Measurements from ENCODE around the gene SLC46A2.

The SLC46A2 gene

GRCh38 chr9:112858005-112858404 is 32.7 kb downstream of the SLC46A2 start:
- DNase-seq (ENCODE audit: low read depth in 3 of 3) = no peak

DNA sequence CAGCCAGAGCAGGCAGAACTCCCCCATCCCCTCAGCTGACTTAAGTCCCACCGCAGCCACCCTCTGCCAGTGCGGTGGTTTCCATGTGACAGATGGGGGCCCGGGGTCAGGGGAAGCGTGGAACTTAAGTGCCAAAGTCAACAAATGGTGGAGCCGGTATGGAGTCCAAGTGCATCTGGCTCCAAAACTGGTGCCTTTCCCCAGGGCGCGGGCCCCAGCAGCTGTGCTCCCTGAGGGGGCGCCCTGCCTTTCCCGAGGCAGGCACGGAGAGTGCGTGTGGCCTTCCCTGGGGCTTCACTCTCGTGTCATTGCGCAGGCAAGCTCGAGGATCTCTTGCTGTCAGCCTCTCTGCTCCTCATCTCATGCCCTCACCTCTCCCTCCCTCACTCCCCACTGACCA is 33.8 kb downstream of the SLC46A2 start:
- no peak for DNase-seq (ENCODE audit: low read depth in 3 of 3)

DNA sequence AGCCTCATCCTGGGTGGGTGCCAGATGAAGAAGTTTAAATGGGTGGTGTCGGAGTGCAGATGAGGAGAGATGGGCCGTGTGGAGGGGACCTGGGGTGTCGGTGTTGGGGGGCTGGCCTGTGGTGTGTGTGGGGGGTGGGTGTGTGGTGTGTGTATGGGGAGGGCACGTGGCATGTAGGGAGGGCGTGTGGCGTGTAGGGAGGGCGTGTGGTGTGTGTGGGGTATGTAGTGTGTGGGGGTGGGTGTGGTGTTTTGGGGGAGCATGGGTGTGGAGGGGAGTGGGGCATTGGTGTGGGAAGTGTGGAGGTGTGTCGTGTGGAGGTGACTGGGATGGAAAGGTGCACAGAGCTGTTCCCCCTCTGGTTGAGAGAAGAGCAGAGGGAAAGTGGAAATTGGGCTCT is 34.5 kb downstream of the SLC46A2 start:
- DNase-seq (ENCODE audit: low read depth in 3 of 3) = no peak

DNA sequence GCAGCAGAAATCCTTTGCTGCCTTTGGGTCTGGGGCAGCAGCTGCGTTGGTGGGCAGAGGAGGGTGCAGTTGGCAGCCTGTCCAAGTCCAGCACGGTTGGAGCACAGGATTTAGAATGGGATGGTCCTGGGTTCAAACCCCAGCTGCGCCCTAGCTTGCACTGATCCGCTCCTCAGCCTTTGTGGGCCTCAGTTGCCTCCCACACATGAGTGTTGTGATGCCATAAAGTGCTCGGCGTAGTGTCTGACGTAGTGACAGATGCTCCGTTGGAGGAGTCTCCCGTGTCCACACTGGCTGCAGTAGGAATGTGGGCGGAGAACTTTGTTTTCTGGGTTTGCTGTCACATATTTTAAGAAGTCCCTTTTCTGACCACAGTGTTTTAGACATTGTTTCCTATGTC is 36.0 kb downstream of the SLC46A2 start:
- DNase-seq (ENCODE audit: low read depth in 3 of 3) = no peak

GRCh38 chr9:112853882-112854585 is 36.6 kb downstream of the SLC46A2 start:
- no peak for DNase-seq (ENCODE audit: low read depth in 3 of 3)

GRCh38 chr9:112852741-112853504 is 37.8 kb downstream of the SLC46A2 start:
- DNase-seq (ENCODE audit: low read depth in 3 of 3) = no peak

DNA sequence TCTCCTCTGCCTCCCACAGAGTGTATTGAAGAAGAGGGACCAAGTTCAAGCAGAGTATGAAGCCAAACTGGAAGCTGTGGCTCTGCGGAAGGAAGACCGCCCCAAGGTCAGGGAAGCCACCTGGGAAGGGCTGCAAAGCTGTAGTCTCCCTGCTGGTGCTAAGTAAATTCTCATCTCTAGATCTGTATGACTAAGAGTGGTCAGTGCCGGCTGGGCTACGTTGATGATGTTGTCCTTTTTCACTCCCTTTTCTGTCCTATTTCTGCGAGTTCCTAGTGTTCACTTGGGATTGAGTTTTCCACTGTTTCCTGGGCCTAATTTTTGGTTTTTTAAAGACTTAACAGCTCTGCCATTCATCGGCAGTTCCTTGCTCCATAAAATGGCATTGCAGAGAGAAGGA is 39.8 kb downstream of the SLC46A2 start:
- DNase-seq (ENCODE audit: low read depth in 3 of 3) = no peak

DNA sequence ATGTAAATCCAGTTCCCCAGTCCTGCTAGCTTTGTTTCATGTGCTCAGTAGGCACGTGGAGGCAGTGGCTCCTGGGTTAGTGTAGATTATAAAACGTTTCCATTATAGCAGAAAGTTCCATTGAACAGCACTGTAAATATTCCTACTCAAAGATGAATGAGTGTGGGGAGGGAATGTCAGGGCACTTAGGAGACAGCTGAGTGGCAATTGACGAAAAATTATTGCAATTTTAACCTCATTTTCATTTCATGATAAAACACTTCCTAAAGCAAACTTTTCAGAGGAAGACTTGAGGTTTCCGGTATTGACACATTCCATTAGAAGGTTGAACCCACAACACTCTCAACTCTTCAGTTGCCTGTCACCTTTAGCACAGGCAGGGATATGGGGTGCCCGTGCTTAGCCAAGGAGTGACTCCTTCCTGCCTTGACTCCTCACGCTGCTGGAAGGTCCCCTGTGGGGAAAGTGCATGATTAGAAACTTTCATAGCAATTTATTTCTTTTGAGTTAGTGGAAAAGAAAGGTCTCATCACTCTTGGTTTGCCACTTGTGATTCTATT is 41.2 kb downstream of the SLC46A2 start:
- DNase-seq (ENCODE audit: low read depth in 3 of 3) = no peak

- no peak for DNase-seq (ENCODE audit: low read depth in 3 of 3)
These were observed 42.1 kb downstream of the SLC46A2 start for GRCh38 chr9:112848316-112849151.

- DNase-seq (ENCODE audit: low read depth in 3 of 3) = no peak
These were observed 43.9 kb downstream of the SLC46A2 start for GRCh38 chr9:112846528-112847488.

DNA sequence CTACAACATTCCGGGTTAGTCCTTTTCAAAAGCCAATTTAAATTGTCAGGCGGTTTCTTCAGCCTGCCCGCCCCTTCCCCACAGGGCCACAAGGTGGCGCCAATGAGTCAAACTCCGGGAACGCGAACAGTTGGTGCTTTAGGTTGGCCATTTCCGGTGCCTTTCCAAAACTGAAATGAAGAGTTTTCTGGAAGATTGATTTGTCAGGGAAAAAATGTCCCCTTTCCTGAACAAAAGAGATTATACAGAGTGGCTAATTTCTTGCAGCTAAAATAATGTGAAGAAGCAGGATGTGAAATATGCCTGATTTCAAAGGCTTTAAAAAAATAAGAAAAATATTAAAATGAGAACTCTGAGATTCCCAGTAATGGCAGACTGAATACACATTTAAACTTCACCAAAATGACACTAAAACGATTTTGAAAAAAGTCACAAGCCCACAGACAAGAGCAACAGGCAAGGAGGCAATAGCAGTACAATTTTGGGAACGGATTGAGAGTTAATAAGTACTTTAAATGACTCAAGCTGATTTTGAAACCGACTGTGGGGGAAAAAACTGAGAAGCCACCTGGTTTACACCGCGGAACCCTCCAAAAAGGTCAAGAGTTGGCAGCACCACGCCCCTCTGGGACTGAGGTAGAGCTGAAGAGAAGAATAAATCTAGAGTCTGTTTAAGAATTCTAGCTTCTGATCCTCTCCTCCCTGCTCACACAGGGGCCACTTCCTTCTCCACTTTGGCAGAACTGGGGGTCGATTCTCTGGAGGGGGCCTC is 45.7 kb downstream of the SLC46A2 start:
- DNase-seq (ENCODE audit: low read depth in 3 of 3) = peak; percentile 43 to 52 (median 47)

- no peak for DNase-seq (ENCODE audit: low read depth in 3 of 3)
These were observed 48.1 kb downstream of the SLC46A2 start for GRCh38 chr9:112842555-112842954.

DNA sequence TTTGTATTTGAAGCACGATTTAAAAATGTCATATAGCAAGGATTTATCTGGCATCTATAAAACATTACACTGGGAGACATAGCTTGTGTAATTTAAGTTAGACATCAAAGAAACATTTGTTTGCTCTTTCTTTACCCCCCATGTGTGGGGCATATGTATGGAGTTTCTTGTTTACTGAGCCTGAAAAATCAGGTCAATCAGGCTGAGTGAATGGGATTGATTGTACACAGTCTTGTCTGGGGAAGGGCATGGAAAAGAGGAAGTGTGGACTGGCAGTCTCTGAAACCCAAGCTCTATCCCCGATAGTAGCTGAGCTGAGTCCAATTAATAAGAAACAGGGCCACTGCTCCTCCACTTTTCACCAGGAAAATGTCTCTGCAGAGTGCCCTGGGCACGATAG is 49.4 kb downstream of the SLC46A2 start:
- no peak for DNase-seq (ENCODE audit: low read depth in 3 of 3)

GRCh38 chr9:112839331-112839730 is 51.3 kb downstream of the SLC46A2 start:
- DNase-seq (ENCODE audit: low read depth in 3 of 3) = no peak

DNA sequence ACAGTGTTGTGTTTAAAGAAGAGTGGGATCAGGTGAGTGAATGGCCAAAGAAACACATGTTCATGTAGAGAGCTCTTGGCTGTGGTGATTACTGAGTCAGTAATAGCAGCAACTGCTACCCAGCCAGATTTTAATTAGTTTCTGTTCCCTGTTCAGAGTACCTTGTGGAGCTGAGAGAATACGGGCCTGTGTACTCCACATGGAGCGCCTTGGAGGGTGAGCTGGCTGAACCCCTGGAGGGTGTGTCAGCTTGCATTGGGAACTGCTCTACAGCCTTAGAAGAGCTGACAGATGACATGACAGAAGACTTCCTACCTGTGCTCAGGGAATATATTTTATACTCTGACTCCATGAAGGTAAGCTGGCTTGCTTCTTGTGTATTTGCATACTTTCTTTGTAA is 52.3 kb downstream of the SLC46A2 start:
- DNase-seq (ENCODE audit: low read depth in 3 of 3) = no peak

DNA sequence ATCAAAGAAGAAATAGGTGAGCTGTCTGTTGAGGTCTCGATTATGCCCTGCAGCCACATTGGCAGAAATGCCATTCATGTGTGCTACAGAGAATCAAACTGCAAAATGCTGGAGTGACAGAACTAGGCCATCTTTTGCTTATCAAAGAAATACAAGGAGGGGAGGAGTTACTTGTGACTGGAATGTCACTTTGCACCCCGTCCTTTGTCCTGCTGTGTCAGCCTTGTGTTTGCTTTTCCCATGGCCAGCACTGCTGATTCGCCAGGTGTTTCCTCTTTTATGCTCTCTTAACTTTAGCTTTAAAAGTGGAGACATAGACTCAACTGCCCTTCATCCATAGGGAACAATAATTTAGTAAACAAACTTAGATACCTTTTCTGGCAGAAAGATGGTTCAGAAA is 54.3 kb downstream of the SLC46A2 start:
- DNase-seq (ENCODE audit: low read depth in 3 of 3) = no peak

- no peak for DNase-seq (ENCODE audit: low read depth in 3 of 3)
These were observed 57.6 kb downstream of the SLC46A2 start for GRCh38 chr9:112833081-112833480.

DNA sequence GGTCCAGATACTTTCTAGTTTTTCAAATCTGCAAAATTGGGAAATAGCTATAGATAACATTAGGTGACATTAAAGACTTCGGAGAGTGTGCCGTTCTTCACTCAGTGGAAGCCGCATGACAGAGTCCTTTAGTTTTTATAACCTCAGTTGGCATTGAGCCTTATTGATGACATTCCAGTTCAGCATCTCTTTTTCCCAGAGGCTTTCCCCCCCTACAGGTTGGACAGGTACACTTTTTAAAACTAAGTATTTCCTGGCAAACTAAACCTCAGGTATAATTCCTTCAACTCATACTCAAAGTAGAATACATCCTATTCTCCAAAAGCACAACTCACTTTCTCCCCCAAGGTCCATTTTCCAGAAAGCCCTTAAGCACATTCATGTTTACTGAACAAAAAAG is 58.7 kb downstream of the SLC46A2 start:
- DNase-seq (ENCODE audit: low read depth in 3 of 3) = no peak

- no peak for DNase-seq (ENCODE audit: low read depth in 3 of 3)
These were observed 59.3 kb downstream of the SLC46A2 start for GRCh38 chr9:112831281-112831851.
